ENCODE results near the gene POLR3A.
A peak's percentile ranks its signal among the peaks of the same experiment; 100 is the strongest.

POLR3A gene

GRCh38 chr10:77925795-77926565 lies 103.3 kb downstream of the POLR3A start:
- peak overlapping the region; percentile 65 for H3K4me3 ChIP-seq (ENCODE audit: low read depth, low read length)
- TF ChIP-seq CTCF (IDR thresholded peaks at IDR 0.05; ENCODE audit: control insufficient read depth, extremely low read depth, insufficient read depth), result peak; percentile 51
- DNase-seq (ENCODE audit: low read depth), result peak; percentile 38

GRCh38 chr10:77925410-77925794 lies 103.9 kb downstream of the POLR3A start:
- peak overlapping the region; percentile 65 for H3K4me3 ChIP-seq (ENCODE audit: low read depth, low read length)
- TF ChIP-seq CTCF (IDR thresholded peaks at IDR 0.05; ENCODE audit: control insufficient read depth, extremely low read depth, insufficient read depth), result no peak
- no peak for DNase-seq (ENCODE audit: low read depth)

GRCh38 chr10:77922566-77923179 lies 106.6 kb downstream of the POLR3A start:
- no peak for TF ChIP-seq CTCF (IDR thresholded peaks at IDR 0.05; ENCODE audit: control insufficient read depth, extremely low read depth, insufficient read depth)
- no peak overlapping the region for H3K4me3 ChIP-seq (ENCODE audit: low read depth, low read length)
- no peak for DNase-seq (ENCODE audit: low read depth)

GRCh38 chr10:77922055-77922454 lies 107.3 kb downstream of the POLR3A start:
- no peak for TF ChIP-seq CTCF (IDR thresholded peaks at IDR 0.05; ENCODE audit: control insufficient read depth, extremely low read depth, insufficient read depth)
- no peak overlapping the region for H3K4me3 ChIP-seq (ENCODE audit: low read depth, low read length)
- no peak for DNase-seq (ENCODE audit: low read depth)

- TF ChIP-seq CTCF (IDR thresholded peaks at IDR 0.05; ENCODE audit: control insufficient read depth, extremely low read depth, insufficient read depth), result no peak
- no peak overlapping the region for H3K4me3 ChIP-seq (ENCODE audit: low read depth, low read length)
- DNase-seq (ENCODE audit: low read depth), result no peak
Measured at GRCh38 chr10:77921395-77921794, 107.9 kb downstream of the POLR3A start.

- no peak for DNase-seq (ENCODE audit: low read depth)
- no peak for TF ChIP-seq CTCF (IDR thresholded peaks at IDR 0.05; ENCODE audit: control insufficient read depth, extremely low read depth, insufficient read depth)
- no peak overlapping the region for H3K4me3 ChIP-seq (ENCODE audit: low read depth, low read length)
Measured at GRCh38 chr10:77920495-77920894, 108.8 kb downstream of the POLR3A start.
